Motor neuron (in vitro differentiated cells): ENCODE data around the gene MOB3B. TPM values are rescaled to one million over a fixed set of nuclear protein-coding genes. Genes with fewer than 3 reads are reported as not detected.

Source experiments
- ATAC-seq, 8 experiments: fragments of 200-7000 bp; cut with Tn5 transposase; replicated peaks in 6 of 8; 2 replicates each; pipeline ENCODE4 v1.8.0; 2021; ENCODE audit warnings: mild to moderate bottlenecking in 8 of 8, moderate library complexity in 8 of 8
- H3K27ac ChIP-seq, 2 donors: fragments of 250-450 bp; sonication (Bioruptor Pico); 2 replicates each; pipeline ENCODE4 v1.9.0; 2021; ENCODE audit warnings: antibody characterized with exemption in 2 of 2, mild to moderate bottlenecking in 2 of 2, moderate library complexity in 1 of 2
- H3K4me1 ChIP-seq, 2 donors: fragments of 250-450 bp; sonication (Bioruptor Pico); replicated peaks in 1 of 2; 2 replicates each; pipeline ENCODE4 v1.6.1; 2021; ENCODE audit warnings: antibody characterized with exemption in 2 of 2, mild to moderate bottlenecking in 2 of 2, moderate library complexity in 1 of 2
- H3K4me3 ChIP-seq, 5 donors: fragments of 250-450 bp; sonication (Bioruptor Pico); 2 replicates each; pipeline ENCODE4 v1.9.0; 2021; ENCODE audit warnings: antibody characterized with exemption in 5 of 5, mild to moderate bottlenecking in 5 of 5, moderate library complexity in 4 of 5
- WGBS, 10 experiments: fragments of 450-650 bp; shearing (Covaris generic); methylation state at CpG; one replicate each; pipeline ENCODE4 v1.0.0; 2022; 5-methylcytosine and 5-hydroxymethylcytosine counted together
- in situ Hi-C, 9 experiments: fragments of 400-800 bp; cut with MboI; loops; one replicate each; pipeline ENCODE4 v1.15.0; 2021; ENCODE audit warnings: low sequenced_read_pairs in 9 of 9, low pct_unique_long_range_greater_than_20kb in 2 of 9; ENCODE audit not compliant: unreplicated experiment in 9 of 9
- total RNA-seq, 8 experiments: library from RNA; unstranded; fragments of 300-600 nt; gene quantifications; 2 replicates each; pipeline versions ENCODE4 v1.2.3 to v1.2.4, GENCODE V29; 2022

MOB3B gene
- total RNA-seq, 8 experiments from 2014 or later, result 3.7 to 13.4 (median 5.2) TPM

DNA sequence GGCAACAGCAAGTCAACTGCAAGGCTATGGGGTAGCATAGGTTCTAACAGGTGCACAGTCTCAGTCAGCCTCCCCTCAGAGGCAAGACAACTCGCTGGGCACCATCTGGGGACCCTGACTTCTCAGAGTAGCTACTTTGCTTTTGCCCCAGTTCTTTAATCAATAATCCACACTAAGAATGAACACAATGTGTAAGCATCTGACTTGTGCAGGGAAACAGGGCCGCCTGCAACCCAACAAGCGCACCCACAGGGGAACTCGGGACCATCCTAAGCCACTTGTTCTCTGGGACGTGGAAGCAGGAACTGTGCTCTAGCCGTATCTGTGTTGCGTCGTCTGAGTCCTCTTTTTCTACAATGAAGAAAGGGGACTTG lies 1.9 kb downstream of the MOB3B start:
- Histone ChIP-seq H3K4me1 (peaks cover 16 to 36% of the 10 kb centered on the region in 2 donors), H3K4me3 (peak overlapping the region; percentile 39 to 81 (median 55)), H3K27ac (no peak overlapping the region)
- in situ Hi-C loops, result loop anchor here in 6 of 9 experiments (10.0 to 25.0 kb wide), 4 partner anchors 115 to 490 kb away; no protein-coding TSS in a partner anchor
- 0 to 83% (median 41%) methylated on average over 1 to 7 of the region's 8 CpGs; no CpG with 5 or more reads in 2 of the 10 experiments for WGBS, 10 experiments
- peak in 5 of 8 experiments; percentile 2 to 20 (median 6) for ATAC-seq

DNA sequence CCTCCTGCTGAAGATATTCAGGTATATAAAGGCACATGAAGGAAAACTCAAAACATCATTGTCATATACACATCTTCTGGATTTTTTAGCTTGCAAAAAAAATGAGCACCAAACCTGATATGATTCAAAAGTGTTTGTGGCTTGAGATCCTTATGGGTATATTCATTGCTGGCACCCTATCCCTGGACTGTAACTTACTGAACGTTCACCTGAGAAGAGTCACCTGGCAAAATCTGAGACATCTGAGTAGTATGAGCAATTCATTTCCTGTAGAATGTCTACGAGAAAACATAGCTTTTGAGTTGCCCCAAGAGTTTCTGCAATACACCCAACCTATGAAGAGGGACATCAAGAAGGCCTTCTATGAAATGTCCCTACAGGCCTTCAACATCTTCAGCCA lies 5.4 kb downstream of the MOB3B start, which contains the start of gene IFNK:
Gene IFNK (plus strand): TSS at position 55 of the 400 bp plus-strand sequence. CDS start 47 bp downstream, at position 102.
- Histone ChIP-seq H3K4me1 (peaks cover 5 to 15% of the 10 kb centered on the region in 2 donors), H3K4me3 (no peak within 1 kb of the TSS), H3K27ac (no peak within 1 kb of the TSS)
- ATAC-seq, result no peak
- 44 to 100% (median 86%) methylated on average over 1 to 2 of the region's 2 CpGs; no CpG with 5 or more reads in 2 of the 10 experiments for WGBS, 10 experiments
- in situ Hi-C loops, result loop anchor here in 1 of 9 experiments (10.0 kb wide), 1 partner anchor 189 kb away; no protein-coding TSS in a partner anchor

DNA sequence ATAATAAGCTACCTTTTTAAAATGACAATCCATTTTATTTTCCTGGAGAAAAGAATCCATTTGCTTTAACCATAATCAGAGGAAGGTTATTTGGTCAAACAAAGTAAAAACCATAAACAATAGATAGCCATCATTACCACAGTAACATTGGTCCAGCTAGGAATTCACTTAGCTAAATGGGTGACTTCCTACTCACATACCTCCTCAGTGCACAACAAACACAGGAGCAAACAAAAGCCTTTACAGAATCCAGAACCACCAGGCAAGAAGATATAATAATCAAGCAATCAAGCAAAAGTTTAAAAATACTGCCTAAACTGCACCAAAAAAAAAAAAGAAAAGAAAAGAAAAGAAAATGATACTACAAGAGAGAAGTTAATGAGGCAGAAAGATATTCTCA lies 6.5 kb downstream of the MOB3B start:
- ATAC-seq, result no peak
- peaks cover 5 to 15% of the 10 kb centered on the region in 2 donors for H3K4me1 ChIP-seq
- H3K4me3 ChIP-seq, result no peak overlapping the region
- no peak overlapping the region for H3K27ac ChIP-seq
- in situ Hi-C loops, result loop anchor here in 1 of 9 experiments (10.0 kb wide), 1 partner anchor 188 kb away; no protein-coding TSS in a partner anchor

- no peak for ATAC-seq
- Histone ChIP-seq H3K4me3 (no peak overlapping the region), H3K27ac (no peak overlapping the region), H3K4me1 (peaks cover 0 to 7% of the 10 kb centered on the region in 2 donors)
- in situ Hi-C loops, result loop anchor here in 1 of 9 experiments (10.0 kb wide), 1 partner anchor 186 kb away; no protein-coding TSS in a partner anchor
- WGBS, 10 experiments, result 60 to 100% (median 87%) methylated on average over 1 to 4 of the region's 4 CpGs
Measured at GRCh38 chr9:27520986-27521385, 8.6 kb downstream of the MOB3B start.

DNA sequence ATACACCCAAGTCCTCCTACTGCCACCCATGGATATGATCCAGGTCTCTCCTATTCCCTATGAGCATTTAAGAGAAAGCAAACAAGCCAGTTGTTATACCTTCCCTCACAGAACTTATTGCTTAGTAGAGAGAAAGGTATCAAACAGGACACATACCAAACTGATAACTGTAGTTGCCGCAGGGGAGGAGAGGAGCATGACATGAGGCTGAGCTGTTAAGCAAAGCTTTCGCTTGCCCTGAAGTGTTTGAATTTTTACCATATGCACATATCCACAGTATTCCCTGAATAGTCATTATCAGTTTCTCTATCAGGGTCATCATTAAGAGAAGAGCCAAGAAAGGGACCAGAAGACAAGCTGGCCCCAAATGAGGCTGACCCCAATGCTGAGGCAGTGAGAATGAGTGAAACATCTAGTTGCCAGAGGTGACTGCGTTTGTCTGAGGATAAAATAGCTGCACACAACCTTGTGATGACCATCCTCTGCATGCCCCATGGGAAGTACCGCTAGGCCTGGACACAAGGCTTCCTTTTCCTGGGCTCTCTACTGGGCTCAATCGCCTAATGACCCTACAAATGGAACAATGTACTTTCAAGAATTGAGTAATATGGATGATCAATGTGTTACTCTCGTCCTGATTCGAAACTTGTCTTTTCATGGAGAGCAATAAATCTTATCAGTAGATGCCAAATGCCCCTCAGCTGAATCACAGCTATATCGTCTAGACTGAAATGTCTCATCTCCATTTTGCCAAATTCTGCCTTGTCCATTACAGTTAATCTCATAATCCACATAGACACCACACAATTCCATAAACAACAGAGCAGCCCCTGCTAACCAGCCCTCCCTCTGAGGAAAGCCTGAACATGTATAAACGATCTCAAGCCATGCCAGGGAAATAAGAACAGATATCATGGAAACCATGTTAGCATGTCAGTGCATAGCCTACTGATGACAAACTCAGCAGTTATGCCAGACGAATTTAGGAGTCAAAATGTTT lies 9.8 kb downstream of the MOB3B start:
- peaks cover 0 to 7% of the 10 kb centered on the region in 2 donors for H3K4me1 ChIP-seq
- no peak overlapping the region for H3K27ac ChIP-seq
- no peak overlapping the region for H3K4me3 ChIP-seq
- 21 to 89% (median 67%) methylated on average over 1 to 10 of the region's 10 CpGs for WGBS, 10 experiments
- in situ Hi-C loops, result loop anchor here in 1 of 9 experiments (10.0 kb wide), 1 partner anchor 185 kb away; no protein-coding TSS in a partner anchor
- peak in 4 of 8 experiments; percentile 25 to 99 (median 98) for ATAC-seq

GRCh38 chr9:27518809-27519208 lies 10.8 kb downstream of the MOB3B start:
- 72 to 100% (median 90%) methylated on average over 1 to 4 of the region's 4 CpGs for WGBS, 10 experiments
- Histone ChIP-seq H3K27ac (no peak overlapping the region), H3K4me3 (no peak overlapping the region), H3K4me1 (peaks cover 0 to 7% of the 10 kb centered on the region in 2 donors)
- in situ Hi-C loops, result no loop called here
- no peak for ATAC-seq

DNA sequence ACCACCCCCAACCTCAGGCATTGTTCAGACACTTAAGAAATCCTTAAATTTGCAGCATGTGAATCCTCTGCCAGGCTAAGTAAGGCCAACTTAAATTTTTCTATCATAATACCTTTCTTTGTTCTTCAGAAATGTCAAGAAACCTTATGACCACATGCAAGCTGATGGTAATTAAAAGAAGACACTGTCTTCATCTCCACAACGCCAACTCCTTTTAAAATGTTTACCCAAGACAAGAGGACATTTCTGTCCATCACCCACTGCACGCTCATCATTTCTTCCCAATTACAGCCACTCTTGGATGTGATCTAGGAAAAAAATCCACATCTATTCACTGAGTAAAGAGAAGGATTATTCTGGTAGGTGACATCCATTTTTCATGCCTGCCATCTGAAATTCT lies 11.6 kb downstream of the MOB3B start:
- Histone ChIP-seq H3K4me1 (peaks cover 0 to 7% of the 10 kb centered on the region in 2 donors), H3K4me3 (no peak overlapping the region), H3K27ac (no peak overlapping the region)
- no peak for ATAC-seq
- in situ Hi-C loops, result no loop called here
- WGBS, 10 experiments, result 79 to 100% (median 90%) methylated on average over 1 to 2 of the region's 2 CpGs; no CpG with 5 or more reads in 5 of the 10 experiments

DNA sequence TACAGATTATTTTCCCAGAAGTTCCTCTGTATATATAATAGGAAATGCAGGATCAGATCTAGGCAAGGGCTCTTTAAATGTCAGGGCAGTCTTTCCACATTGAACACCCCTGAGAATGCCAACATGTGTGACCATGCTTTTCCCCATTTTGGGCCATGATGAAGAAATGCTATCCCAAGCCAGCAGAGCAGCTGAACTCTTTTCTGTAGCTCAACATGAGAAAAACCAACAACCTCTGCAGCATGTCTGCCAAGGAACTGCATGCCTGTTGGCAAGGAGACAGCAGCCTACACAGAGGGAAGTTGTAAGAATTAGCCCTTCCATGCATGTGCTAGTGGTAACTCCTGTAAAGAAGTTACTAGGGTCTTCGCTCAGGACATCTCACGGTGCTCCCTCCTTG lies 15.1 kb downstream of the MOB3B start:
- in situ Hi-C loops, result no loop called here
- Histone ChIP-seq H3K27ac (no peak overlapping the region), H3K4me1 (no peaks in the 10 kb centered on the region), H3K4me3 (no peak overlapping the region)
- 73 to 100% (median 88%) methylated on average over 1 to 2 of the region's 2 CpGs; no CpG with 5 or more reads in 5 of the 10 experiments for WGBS, 10 experiments
- peak in 1 of 8 experiments; percentile 45 for ATAC-seq

GRCh38 chr9:27511771-27512170 lies 17.8 kb downstream of the MOB3B start:
- no peak for ATAC-seq
- WGBS, 10 experiments, result 69 to 100% (median 100%) methylated on average over 1 to 2 of the region's 2 CpGs; no CpG with 5 or more reads in 6 of the 10 experiments
- Histone ChIP-seq H3K4me3 (no peak overlapping the region), H3K27ac (no peak overlapping the region), H3K4me1 (no peaks in the 10 kb centered on the region)
- in situ Hi-C loops, result no loop called here

DNA sequence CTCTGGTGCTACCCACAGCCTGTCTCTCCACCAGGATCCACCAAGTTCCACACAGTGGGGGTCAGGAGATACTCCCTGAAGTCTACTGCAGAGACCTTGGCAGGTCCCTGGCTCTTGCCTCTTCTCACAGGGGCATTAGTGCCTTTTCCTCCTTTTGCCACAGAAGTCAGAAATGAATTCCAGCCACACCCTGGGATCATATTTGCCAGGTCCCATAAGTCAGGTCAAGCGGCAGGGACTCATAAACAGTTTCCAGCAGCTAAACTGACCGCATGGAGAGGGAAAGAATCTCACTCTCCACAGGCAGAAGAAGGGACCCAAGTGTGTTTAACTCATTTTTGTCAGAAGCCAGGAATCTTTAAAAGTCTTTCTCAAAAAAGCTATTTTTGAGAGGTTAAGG lies 18.8 kb downstream of the MOB3B start:
- 40 to 100% (median 91%) methylated on average over 1 to 2 of the region's 2 CpGs; no CpG with 5 or more reads in 2 of the 10 experiments for WGBS, 10 experiments
- Histone ChIP-seq H3K27ac (no peak overlapping the region), H3K4me3 (no peak overlapping the region), H3K4me1 (no peaks in the 10 kb centered on the region)
- ATAC-seq, result no peak
- in situ Hi-C loops, result no loop called here

- no peak for ATAC-seq
- in situ Hi-C loops, result no loop called here
- Histone ChIP-seq H3K27ac (no peak overlapping the region), H3K4me1 (no peaks in the 10 kb centered on the region), H3K4me3 (no peak overlapping the region)
- WGBS, 10 experiments, result 0 to 100% (median 80%) methylated on average over 1 to 2 of the region's 2 CpGs; no CpG with 5 or more reads in 1 of the 10 experiments
Measured at GRCh38 chr9:27506981-27507380, 22.6 kb downstream of the MOB3B start.

- Histone ChIP-seq H3K27ac (no peak overlapping the region), H3K4me3 (no peak overlapping the region), H3K4me1 (no peaks in the 10 kb centered on the region)
- no peak for ATAC-seq
- in situ Hi-C loops, result no loop called here
- WGBS, 10 experiments, result 20 to 100% (median 80%) methylated on average over 1 to 5 of the region's 5 CpGs; no CpG with 5 or more reads in 1 of the 10 experiments
Measured at GRCh38 chr9:27505744-27506161, 23.9 kb downstream of the MOB3B start.

GRCh38 chr9:27504259-27504658 lies 25.4 kb downstream of the MOB3B start:
- no peak for ATAC-seq
- no peaks in the 10 kb centered on the region for H3K4me1 ChIP-seq
- H3K27ac ChIP-seq, result no peak overlapping the region
- no peak overlapping the region for H3K4me3 ChIP-seq
- in situ Hi-C loops, result no loop called here
